Omental fat pad (tissue), 4 donors: ENCODE data around the gene PPP2R5A. TPM values are rescaled to one million over a fixed set of nuclear protein-coding genes. Genes with fewer than 3 reads are reported as not detected.

Source experiments
- ATAC-seq: fragments of 150-250 bp; one replicate; pipeline ENCODE4 v1.9.1; 2016; ENCODE audit warnings: mild to moderate bottlenecking, moderate library complexity; ENCODE audit not compliant: low FRiP score
- DNase-seq: peaks from one replicate; pipeline ENCODE4 v3.0.0-alpha.2; 2019; ENCODE audit warnings: low spot score
- CTCF ChIP-seq, 3 donors: fragments of 450-650 bp; IDR thresholded peaks; one replicate each; pipeline ENCODE4 v1.5.1; 2016 to 2017; ENCODE audit warnings: antibody characterized with exemption in 3 of 3, mild to moderate bottlenecking in 3 of 3, moderate library complexity in 2 of 3
- total RNA-seq, 4 donors: library from RNA; depleted of rRNA; stranded (reverse); fragments of >200 nt; gene quantifications; one replicate each; pipeline ENCODE4 v1.1.0, GENCODE V29; 2016

The PPP2R5A gene
- total RNA-seq, 4 donors from 2014 or later, result 34.8 to 98.6 (median 66.1) TPM

GRCh38 chr1:212242288-212242984 lies 42.8 kb upstream of the PPP2R5A start:
- no peak for TF ChIP-seq CTCF (IDR thresholded peaks at IDR 0.05)
- ATAC-seq, result no peak
- DNase-seq, result no peak

- DNase-seq, result no peak
- no peak for ATAC-seq
- no peak for TF ChIP-seq CTCF (IDR thresholded peaks at IDR 0.05)
Observed at GRCh38 chr1:212242985-212243308, 42.3 kb upstream of the PPP2R5A start.

GRCh38 chr1:212244441-212244840 lies 40.8 kb upstream of the PPP2R5A start:
- ATAC-seq, result no peak
- DNase-seq, result no peak
- TF ChIP-seq CTCF (IDR thresholded peaks at IDR 0.05), result no peak

GRCh38 chr1:212247179-212247721 lies 38.0 kb upstream of the PPP2R5A start:
- ATAC-seq (peak; percentile 32), DNase-seq (no peak)
- no peak for TF ChIP-seq CTCF (IDR thresholded peaks at IDR 0.05)

- no peak for TF ChIP-seq CTCF (IDR thresholded peaks at IDR 0.05)
- no peak for DNase-seq
- ATAC-seq, result no peak
Observed at GRCh38 chr1:212247988-212248387, 37.2 kb upstream of the PPP2R5A start.

GRCh38 chr1:212254853-212255363 lies 30.3 kb upstream of the PPP2R5A start:
- TF ChIP-seq CTCF (IDR thresholded peaks at IDR 0.05), result no peak
- peak; percentile 43 for ATAC-seq
- no peak for DNase-seq
